Measurements from ENCODE around the gene FAM120B.

- no peak for TF ChIP-seq POLR2A (IDR thresholded peaks at IDR 0.05; ENCODE audit: low read length)
- no peak for TF ChIP-seq GATA1 (IDR thresholded peaks at IDR 0.05; ENCODE audit: low read depth, low read length)
These were observed 149.8 kb downstream of the FAM120B start for GRCh38 chr6:170456334-170456733.
